ENCODE measurements around the gene PTTG1IP.

PTTG1IP gene

GRCh38 chr21:44896561-44897286 is 23.2 kb upstream of the PTTG1IP start:
- no peak for DNase-seq (ENCODE audit: low read depth in 2 of 2)

GRCh38 chr21:44895859-44896258 is 22.4 kb upstream of the PTTG1IP start:
- DNase-seq (ENCODE audit: low read depth in 2 of 2) = no peak

DNA sequence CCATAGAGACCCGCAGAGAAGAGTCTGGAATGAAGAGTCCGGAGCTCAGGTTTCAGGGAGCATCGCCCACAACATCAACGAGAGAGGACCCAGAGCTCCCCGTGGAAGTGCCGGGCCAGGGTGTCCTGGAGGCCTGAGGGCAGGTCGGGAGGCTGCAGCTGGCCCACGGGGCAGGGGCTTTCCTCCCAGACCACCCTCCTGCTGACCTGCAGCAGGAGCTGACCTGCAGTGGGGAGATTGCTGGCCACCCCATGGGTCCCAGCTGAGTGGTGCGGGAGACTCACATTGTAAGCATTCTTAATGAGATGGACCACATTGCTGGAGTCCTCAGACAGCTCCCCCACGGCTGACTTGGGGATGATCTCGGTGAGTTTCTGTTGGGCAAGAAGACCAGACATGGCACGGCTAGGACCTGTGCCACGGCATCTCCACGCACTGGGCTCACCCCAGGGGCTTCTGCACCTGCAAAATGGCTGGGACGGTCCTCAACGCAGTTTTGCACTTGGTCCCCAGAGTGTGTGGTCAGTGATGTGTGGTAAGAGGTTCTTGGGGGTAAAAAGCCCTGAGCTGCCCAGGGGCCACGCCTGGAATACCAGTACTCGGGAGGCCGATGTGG is 21.3 kb upstream of the PTTG1IP start:
- DNase-seq (ENCODE audit: low read depth in 2 of 2) = no peak

GRCh38 chr21:44893948-44894656 is 20.6 kb upstream of the PTTG1IP start:
- no peak for DNase-seq (ENCODE audit: low read depth in 2 of 2)

DNA sequence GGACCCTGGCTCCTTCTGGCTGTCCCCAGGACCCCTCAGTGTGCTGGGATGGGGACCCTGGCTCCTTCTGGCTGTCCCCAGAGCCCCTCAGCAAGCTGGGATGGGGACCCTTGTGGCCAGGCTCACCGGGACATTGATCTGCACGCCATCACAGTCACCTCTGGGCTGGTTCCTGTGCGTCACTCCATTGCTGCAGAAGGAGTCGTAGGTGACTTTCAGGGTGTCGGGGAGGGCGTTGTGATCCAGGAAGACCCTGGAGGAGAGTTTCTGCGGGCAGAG is 19.7 kb upstream of the PTTG1IP start:
- no peak for DNase-seq (ENCODE audit: low read depth in 2 of 2)

- DNase-seq (ENCODE audit: low read depth in 2 of 2) = peak; percentile 73 to 77
These were observed 19.2 kb upstream of the PTTG1IP start for GRCh38 chr21:44892536-44893277.

GRCh38 chr21:44892095-44892494 is 18.6 kb upstream of the PTTG1IP start:
- no peak for DNase-seq (ENCODE audit: low read depth in 2 of 2)

DNA sequence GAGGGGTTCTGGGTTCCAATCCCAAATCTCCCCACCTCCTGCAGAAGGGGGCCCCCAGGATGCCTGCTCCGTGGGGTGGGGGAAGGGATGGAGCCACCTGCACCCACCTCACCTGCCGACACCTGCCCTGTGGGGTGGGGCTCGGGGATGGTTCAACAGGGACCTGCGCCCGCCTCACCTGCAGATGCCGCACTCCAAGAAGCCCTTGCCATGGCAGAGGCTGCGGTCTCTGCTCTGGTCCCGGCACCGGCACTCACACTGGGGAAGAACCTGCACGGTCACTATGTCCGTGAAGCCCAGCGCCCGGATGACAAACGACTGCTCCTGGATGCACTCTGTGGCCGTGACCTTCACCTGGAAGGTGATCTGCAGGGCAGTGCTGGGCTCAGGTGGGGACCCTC is 18.1 kb upstream of the PTTG1IP start:
- DNase-seq (ENCODE audit: low read depth in 2 of 2) = no peak

DNA sequence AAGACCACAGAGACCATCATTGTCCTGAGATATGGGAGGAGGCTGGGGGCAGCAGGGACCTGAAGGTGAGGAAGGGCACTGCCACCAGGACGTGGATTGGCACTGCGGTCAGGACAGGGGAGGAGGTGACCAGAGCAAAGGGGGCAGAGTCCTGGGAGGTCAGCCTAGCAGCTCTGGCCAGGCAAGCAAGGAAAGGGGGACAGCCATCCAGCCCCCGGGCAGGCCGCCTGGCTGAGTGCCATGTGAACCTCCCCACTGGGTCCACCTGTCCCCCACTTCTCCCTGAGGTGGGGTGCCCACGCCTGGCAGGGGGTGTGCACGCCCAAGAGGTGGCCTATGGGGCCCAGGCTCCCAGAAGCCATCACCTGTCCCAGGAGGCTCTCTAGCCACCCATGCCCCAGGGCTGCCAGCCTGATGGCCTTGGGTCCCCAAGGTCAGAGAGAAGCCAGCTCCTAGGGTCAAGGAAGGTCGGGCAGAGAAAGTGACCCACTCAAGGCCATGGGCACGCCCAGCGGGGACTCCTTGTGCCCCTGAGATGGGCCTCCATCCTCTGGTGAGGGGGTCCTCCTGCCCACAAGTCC is 17.6 kb upstream of the PTTG1IP start:
- no peak for DNase-seq (ENCODE audit: low read depth in 2 of 2)

GRCh38 chr21:44890338-44890931 is 16.9 kb upstream of the PTTG1IP start:
- no peak for DNase-seq (ENCODE audit: low read depth in 2 of 2)

GRCh38 chr21:44889625-44890337 is 16.3 kb upstream of the PTTG1IP start:
- no peak for DNase-seq (ENCODE audit: low read depth in 2 of 2)

GRCh38 chr21:44888581-44889550 is 15.4 kb upstream of the PTTG1IP start:
- no peak for DNase-seq (ENCODE audit: low read depth in 2 of 2)

DNA sequence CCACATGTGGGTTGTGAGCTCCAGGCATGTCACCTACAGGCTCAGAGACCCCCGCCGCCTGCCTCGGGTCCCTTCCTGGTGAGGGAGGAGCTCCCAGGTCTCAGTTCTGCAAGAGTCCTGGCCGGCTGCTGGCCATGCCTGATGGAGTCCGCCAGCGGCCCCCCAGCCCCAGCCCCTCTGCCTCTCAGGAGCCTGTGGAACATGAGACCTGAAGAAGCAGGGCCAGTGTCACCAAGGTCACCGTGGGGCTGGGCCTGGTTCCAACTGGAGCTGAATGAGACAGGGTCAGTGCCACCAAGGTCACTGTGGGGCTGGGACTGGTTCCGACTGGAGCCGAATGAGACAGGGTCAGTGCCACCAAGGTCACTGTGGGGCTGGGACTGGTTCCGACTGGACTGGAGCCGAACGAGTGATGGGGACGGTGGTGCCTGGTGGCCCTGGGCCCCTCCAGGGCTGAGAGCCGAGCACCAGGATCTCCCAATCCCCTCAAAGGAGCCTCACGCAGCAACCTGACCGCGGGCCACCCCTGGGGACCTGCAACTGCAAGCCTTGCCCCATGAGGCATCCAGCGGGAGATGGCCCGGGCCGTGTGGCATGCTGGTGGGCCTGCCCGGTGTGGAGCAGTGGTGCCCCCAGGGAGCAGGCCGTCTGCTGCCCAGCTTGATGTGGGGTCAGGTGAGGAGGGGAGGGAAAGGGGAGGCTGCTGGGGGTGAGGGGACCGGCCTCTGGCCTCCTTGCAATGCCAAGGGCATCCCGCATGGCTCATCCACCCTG is 14.5 kb upstream of the PTTG1IP start:
- no peak for DNase-seq (ENCODE audit: low read depth in 2 of 2)

- DNase-seq (ENCODE audit: low read depth in 2 of 2) = no peak
These were observed 13.8 kb upstream of the PTTG1IP start for GRCh38 chr21:44887126-44887806.

- no peak for DNase-seq (ENCODE audit: low read depth in 2 of 2)
These were observed 12.9 kb upstream of the PTTG1IP start for GRCh38 chr21:44886113-44887075.

- no peak for DNase-seq (ENCODE audit: low read depth in 2 of 2)
These were observed 12.1 kb upstream of the PTTG1IP start for GRCh38 chr21:44885615-44886014.

GRCh38 chr21:44884097-44884496 is 10.6 kb upstream of the PTTG1IP start:
- DNase-seq (ENCODE audit: low read depth in 2 of 2) = no peak
